RWPE2 (cell line): ENCODE data around the gene SLC15A4.

Source experiments
- ATAC-seq: fragments of 200-7000 bp; cut with Tn5 transposase; 3 replicates; pipeline ENCODE4 v1.9.1; 2021; ENCODE audit warnings: low read depth
- DNase-seq: peaks from one replicate; pipeline ENCODE4 v3.0.0-alpha.2; 2020; ENCODE audit warnings: low spot score
- H3K27ac ChIP-seq: fragments of 450-650 bp; 2 replicates; pipeline ENCODE4 v1.5.1; 2017; ENCODE audit warnings: mild to moderate bottlenecking; ENCODE audit not compliant: poor library complexity, severe bottlenecking
- H3K27me3 ChIP-seq: fragments of 250-450 bp; sonication (Bioruptor Pico); 2 replicates; pipeline ENCODE4 v1.5.1; 2021; ENCODE audit warnings: mild to moderate bottlenecking, moderate library complexity; ENCODE audit not compliant: insufficient read depth, poor library complexity, severe bottlenecking
- H3K36me3 ChIP-seq: fragments of 250-450 bp; sonication (Bioruptor Pico); 2 replicates; pipeline ENCODE4 v1.5.1; 2020; ENCODE audit warnings: low read depth, mild to moderate bottlenecking, moderate library complexity
- H3K4me1 ChIP-seq: fragments of 250-450 bp; sonication (Bioruptor Pico); 2 replicates; pipeline ENCODE4 v1.5.1; 2021; ENCODE audit warnings: mild to moderate bottlenecking, moderate library complexity; ENCODE audit not compliant: insufficient read depth, poor library complexity, severe bottlenecking
- H3K4me3 ChIP-seq: fragments of 250-450 bp; sonication (Bioruptor Pico); 2 replicates; pipeline ENCODE4 v1.5.1; 2021; ENCODE audit warnings: mild to moderate bottlenecking, moderate library complexity; ENCODE audit not compliant: severe bottlenecking
- H3K9me3 ChIP-seq: fragments of 250-450 bp; sonication (Bioruptor Pico); 2 replicates; pipeline ENCODE4 v1.5.1; 2021; ENCODE audit warnings: mild to moderate bottlenecking, moderate library complexity; ENCODE audit not compliant: severe bottlenecking
- TF ChIP-seq, protein P1 (sequence below): fragments of 450-650 bp; IDR thresholded peaks from one replicate; pipeline ENCODE4 v1.5.1; 2017; ENCODE audit warnings: mild to moderate bottlenecking, moderate library complexity; ENCODE audit not compliant: poor library complexity, severe bottlenecking

SLC15A4 gene

GRCh38 chr12:128804762-128805161 lies 19.0 kb downstream of the SLC15A4 start:
- ATAC-seq (no peak), DNase-seq (no peak)
- H3K27me3 ChIP-seq: no peaks in the 10 kb centered on the region
- H3K27ac ChIP-seq: no peak overlapping the region
- TF ChIP-seq, protein P1, sequence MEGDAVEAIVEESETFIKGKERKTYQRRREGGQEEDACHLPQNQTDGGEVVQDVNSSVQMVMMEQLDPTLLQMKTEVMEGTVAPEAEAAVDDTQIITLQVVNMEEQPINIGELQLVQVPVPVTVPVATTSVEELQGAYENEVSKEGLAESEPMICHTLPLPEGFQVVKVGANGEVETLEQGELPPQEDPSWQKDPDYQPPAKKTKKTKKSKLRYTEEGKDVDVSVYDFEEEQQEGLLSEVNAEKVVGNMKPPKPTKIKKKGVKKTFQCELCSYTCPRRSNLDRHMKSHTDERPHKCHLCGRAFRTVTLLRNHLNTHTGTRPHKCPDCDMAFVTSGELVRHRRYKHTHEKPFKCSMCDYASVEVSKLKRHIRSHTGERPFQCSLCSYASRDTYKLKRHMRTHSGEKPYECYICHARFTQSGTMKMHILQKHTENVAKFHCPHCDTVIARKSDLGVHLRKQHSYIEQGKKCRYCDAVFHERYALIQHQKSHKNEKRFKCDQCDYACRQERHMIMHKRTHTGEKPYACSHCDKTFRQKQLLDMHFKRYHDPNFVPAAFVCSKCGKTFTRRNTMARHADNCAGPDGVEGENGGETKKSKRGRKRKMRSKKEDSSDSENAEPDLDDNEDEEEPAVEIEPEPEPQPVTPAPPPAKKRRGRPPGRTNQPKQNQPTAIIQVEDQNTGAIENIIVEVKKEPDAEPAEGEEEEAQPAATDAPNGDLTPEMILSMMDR: no peak
- no peaks in the 10 kb centered on the region for H3K9me3 ChIP-seq
- H3K4me3 ChIP-seq: no peak overlapping the region
- peaks cover 82% of the 10 kb centered on the region for H3K36me3 ChIP-seq
- H3K4me1 ChIP-seq: no peaks in the 10 kb centered on the region

DNA sequence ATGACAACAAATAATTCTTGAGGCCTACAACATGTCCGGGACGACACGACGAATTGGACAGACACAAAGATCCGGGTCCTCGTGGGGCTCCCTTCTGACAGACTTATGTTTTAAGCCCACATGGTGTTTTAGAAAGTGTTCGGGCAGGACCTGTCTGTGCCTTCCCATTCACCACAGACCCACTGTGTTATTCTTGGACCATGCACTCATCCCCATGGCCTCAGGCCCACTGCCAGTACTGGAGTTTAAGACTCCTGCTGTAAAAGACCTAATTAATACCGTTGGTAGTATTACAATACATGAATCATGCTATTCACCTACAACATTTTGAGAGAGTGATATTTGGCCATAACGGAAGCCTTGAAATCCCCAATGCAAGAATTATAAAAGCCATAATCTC lies 20.0 kb downstream of the SLC15A4 start:
- Histone ChIP-seq H3K36me3 (peaks cover 82% of the 10 kb centered on the region), H3K4me3 (no peak overlapping the region), H3K9me3 (no peaks in the 10 kb centered on the region), H3K27me3 (no peaks in the 10 kb centered on the region), H3K27ac (no peak overlapping the region), H3K4me1 (no peaks in the 10 kb centered on the region)
- DNase-seq (no peak), ATAC-seq (no peak)
- TF ChIP-seq, protein P1: no peak

GRCh38 chr12:128802756-128803155 lies 21.0 kb downstream of the SLC15A4 start:
- H3K36me3 ChIP-seq: peaks cover 82% of the 10 kb centered on the region
- H3K4me1 ChIP-seq: peaks cover 8% of the 10 kb centered on the region
- ATAC-seq (no peak), DNase-seq (no peak)
- no peak overlapping the region for H3K27ac ChIP-seq
- no peaks in the 10 kb centered on the region for H3K27me3 ChIP-seq
- TF ChIP-seq, protein P1: no peak
- no peak overlapping the region for H3K4me3 ChIP-seq
- no peaks in the 10 kb centered on the region for H3K9me3 ChIP-seq

- H3K36me3 ChIP-seq: peaks cover 82% of the 10 kb centered on the region
- no peak overlapping the region for H3K4me3 ChIP-seq
- ATAC-seq (no peak), DNase-seq (no peak)
- TF ChIP-seq, protein P1: no peak
- no peak overlapping the region for H3K27ac ChIP-seq
- H3K4me1 ChIP-seq: peaks cover 16% of the 10 kb centered on the region
- H3K9me3 ChIP-seq: no peaks in the 10 kb centered on the region
- no peaks in the 10 kb centered on the region for H3K27me3 ChIP-seq
These were observed 21.8 kb downstream of the SLC15A4 start for GRCh38 chr12:128801879-128802391.

DNA sequence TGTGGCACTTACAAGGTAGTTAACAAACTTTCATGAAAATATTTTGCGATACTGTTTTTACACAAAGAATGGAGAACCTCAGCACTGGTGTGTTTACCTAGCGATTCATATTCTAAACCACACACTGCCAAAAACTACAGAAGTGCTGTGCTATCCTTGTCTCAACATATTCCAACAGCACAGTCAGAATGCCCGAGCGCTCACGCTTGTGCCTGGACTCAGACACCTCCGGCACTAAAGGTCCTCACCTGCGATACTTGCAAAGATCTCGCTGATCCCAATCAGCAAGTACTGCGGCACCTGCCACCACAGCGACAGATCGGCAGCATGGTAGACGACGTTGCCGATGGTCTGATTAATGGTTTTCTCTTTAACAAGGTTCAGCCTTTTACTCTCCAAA lies 23.2 kb downstream of the SLC15A4 start:
- no peak for ATAC-seq
- H3K4me3 ChIP-seq: no peak overlapping the region
- H3K9me3 ChIP-seq: no peaks in the 10 kb centered on the region
- peaks cover 16% of the 10 kb centered on the region for H3K4me1 ChIP-seq
- TF ChIP-seq, protein P1: no peak
- DNase-seq: no peak
- no peak overlapping the region for H3K27ac ChIP-seq
- no peaks in the 10 kb centered on the region for H3K27me3 ChIP-seq
- peaks cover 84% of the 10 kb centered on the region for H3K36me3 ChIP-seq
